ENCODE results near the gene C6orf58. TPM values are rescaled to one million over a fixed set of nuclear protein-coding genes. Genes with fewer than 3 reads are reported as not detected.

C6orf58 gene
- total RNA-seq, 1 experiment from 2014 or later = not detected

DNA sequence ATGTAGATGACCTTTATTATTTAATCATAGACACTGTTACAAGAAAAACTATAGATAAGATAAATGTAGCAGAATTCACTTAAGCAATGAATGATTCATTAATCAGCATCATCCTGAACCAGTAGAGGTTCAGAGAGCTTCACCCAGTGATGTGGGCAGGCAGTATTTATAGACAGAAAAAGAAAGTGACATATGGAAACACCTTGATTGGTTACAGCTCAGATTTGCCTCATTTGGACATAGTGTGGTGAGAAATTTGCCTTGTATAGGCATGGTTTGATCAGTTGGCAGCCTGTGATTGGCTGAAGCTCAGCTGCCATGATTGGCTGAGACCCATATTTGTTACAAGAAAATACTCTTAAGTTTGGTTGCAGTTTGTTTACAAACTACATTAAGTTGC lies 4.6 kb downstream of the C6orf58 start (continued):
- TF ChIP-seq ARID4B (CRISPR knock-in tag; IDR thresholded peaks at IDR 0.05; ENCODE audit: borderline replicate concordance) (no peak), NFATC4 (CRISPR knock-in tag; IDR thresholded peaks at IDR 0.05) (no peak)

GRCh38 chr6:127582777-127583462 lies 5.9 kb downstream of the C6orf58 start:
- Mint-ChIP-seq H3K27me3 (ENCODE audit: low read depth) (no peaks in the 10 kb centered on the region), H3K4me1 (peaks cover 13% of the 10 kb centered on the region), H3K4me3 (no peak overlapping the region), H3K27ac (no peak overlapping the region), H3K9me3 (no peaks in the 10 kb centered on the region), H3K36me3 (no peaks in the 10 kb centered on the region)
- CTCF ChIA-PET = no interaction called here
- DNase-seq (ENCODE audit: low spot score) (no peak), ATAC-seq (no peak)
- TF ChIP-seq JUN (CRISPR knock-in tag; IDR thresholded peaks at IDR 0.05) = no peak
- TF ChIP-seq TEAD1 (CRISPR knock-in tag; IDR thresholded peaks at IDR 0.05) = no peak
- TF ChIP-seq TEAD4 (CRISPR knock-in tag; IDR thresholded peaks at IDR 0.05) = no peak
- TF ChIP-seq, protein P1, sequence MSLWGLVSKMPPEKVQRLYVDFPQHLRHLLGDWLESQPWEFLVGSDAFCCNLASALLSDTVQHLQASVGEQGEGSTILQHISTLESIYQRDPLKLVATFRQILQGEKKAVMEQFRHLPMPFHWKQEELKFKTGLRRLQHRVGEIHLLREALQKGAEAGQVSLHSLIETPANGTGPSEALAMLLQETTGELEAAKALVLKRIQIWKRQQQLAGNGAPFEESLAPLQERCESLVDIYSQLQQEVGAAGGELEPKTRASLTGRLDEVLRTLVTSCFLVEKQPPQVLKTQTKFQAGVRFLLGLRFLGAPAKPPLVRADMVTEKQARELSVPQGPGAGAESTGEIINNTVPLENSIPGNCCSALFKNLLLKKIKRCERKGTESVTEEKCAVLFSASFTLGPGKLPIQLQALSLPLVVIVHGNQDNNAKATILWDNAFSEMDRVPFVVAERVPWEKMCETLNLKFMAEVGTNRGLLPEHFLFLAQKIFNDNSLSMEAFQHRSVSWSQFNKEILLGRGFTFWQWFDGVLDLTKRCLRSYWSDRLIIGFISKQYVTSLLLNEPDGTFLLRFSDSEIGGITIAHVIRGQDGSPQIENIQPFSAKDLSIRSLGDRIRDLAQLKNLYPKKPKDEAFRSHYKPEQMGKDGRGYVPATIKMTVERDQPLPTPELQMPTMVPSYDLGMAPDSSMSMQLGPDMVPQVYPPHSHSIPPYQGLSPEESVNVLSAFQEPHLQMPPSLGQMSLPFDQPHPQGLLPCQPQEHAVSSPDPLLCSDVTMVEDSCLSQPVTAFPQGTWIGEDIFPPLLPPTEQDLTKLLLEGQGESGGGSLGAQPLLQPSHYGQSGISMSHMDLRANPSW (CRISPR knock-in tag; conservative IDR thresholded peaks at IDR 0.05; ENCODE audit: low read depth) = no peak
- TF ChIP-seq SMAD3 (CRISPR knock-in tag; IDR thresholded peaks at IDR 0.05; ENCODE audit: borderline replicate concordance) = no peak
- TF ChIP-seq, protein P2, sequence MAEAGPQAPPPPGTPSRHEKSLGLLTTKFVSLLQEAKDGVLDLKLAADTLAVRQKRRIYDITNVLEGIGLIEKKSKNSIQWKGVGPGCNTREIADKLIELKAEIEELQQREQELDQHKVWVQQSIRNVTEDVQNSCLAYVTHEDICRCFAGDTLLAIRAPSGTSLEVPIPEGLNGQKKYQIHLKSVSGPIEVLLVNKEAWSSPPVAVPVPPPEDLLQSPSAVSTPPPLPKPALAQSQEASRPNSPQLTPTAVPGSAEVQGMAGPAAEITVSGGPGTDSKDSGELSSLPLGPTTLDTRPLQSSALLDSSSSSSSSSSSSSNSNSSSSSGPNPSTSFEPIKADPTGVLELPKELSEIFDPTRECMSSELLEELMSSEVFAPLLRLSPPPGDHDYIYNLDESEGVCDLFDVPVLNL (CRISPR knock-in tag; IDR thresholded peaks at IDR 0.05; ENCODE audit: borderline replicate concordance, low read depth) = no peak
- no peak for TF ChIP-seq USF2 (CRISPR knock-in tag; IDR thresholded peaks at IDR 0.05)
- TF ChIP-seq ZNF138 (CRISPR knock-in tag; conservative IDR thresholded peaks at IDR 0.05) = no peak
- TF ChIP-seq, protein P3, sequence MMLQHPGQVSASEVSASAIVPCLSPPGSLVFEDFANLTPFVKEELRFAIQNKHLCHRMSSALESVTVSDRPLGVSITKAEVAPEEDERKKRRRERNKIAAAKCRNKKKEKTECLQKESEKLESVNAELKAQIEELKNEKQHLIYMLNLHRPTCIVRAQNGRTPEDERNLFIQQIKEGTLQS (CRISPR knock-in tag; conservative IDR thresholded peaks at IDR 0.05) = no peak
- no peak for TF ChIP-seq ZMAT4 (CRISPR knock-in tag; IDR thresholded peaks at IDR 0.05)
- no peak for TF ChIP-seq KAT7 (CRISPR knock-in tag; IDR thresholded peaks at IDR 0.05; ENCODE audit: borderline replicate concordance)
- TF ChIP-seq, protein P4, sequence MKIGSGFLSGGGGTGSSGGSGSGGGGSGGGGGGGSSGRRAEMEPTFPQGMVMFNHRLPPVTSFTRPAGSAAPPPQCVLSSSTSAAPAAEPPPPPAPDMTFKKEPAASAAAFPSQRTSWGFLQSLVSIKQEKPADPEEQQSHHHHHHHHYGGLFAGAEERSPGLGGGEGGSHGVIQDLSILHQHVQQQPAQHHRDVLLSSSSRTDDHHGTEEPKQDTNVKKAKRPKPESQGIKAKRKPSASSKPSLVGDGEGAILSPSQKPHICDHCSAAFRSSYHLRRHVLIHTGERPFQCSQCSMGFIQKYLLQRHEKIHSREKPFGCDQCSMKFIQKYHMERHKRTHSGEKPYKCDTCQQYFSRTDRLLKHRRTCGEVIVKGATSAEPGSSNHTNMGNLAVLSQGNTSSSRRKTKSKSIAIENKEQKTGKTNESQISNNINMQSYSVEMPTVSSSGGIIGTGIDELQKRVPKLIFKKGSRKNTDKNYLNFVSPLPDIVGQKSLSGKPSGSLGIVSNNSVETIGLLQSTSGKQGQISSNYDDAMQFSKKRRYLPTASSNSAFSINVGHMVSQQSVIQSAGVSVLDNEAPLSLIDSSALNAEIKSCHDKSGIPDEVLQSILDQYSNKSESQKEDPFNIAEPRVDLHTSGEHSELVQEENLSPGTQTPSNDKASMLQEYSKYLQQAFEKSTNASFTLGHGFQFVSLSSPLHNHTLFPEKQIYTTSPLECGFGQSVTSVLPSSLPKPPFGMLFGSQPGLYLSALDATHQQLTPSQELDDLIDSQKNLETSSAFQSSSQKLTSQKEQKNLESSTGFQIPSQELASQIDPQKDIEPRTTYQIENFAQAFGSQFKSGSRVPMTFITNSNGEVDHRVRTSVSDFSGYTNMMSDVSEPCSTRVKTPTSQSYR (CRISPR knock-in tag; IDR thresholded peaks at IDR 0.05) = no peak
- TF ChIP-seq PRDM15 (CRISPR knock-in tag; IDR thresholded peaks at IDR 0.05) = no peak
- no peak for TF ChIP-seq ZBTB21 (CRISPR knock-in tag; IDR thresholded peaks at IDR 0.05; ENCODE audit: borderline replicate concordance)
- TF ChIP-seq, protein P5, sequence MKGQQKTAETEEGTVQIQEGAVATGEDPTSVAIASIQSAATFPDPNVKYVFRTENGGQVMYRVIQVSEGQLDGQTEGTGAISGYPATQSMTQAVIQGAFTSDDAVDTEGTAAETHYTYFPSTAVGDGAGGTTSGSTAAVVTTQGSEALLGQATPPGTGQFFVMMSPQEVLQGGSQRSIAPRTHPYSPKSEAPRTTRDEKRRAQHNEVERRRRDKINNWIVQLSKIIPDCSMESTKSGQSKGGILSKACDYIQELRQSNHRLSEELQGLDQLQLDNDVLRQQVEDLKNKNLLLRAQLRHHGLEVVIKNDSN (CRISPR knock-in tag; IDR thresholded peaks at IDR 0.05) = no peak
- POLR2A ChIA-PET = no interaction called here
